Uterus (tissue), 2 donors: ENCODE data around the gene FOXI1.

ENCODE experiments used
- CTCF ChIP-seq, 4 experiments: fragments of 200-600 bp in 2 of 4; fragments of 450-650 bp in 2 of 4; sonication (generic) in 2 of 4; IDR thresholded peaks; one replicate each; pipeline ENCODE4 v1.5.1; 2016 to 2019; ENCODE audit warnings: antibody characterized with exemption in 4 of 4, mild to moderate bottlenecking in 2 of 4, moderate library complexity in 1 of 4
- POLR2A ChIP-seq, 2 donors: fragments of 450-650 bp; IDR thresholded peaks; one replicate each; pipeline ENCODE4 v1.6.1; 2016; ENCODE audit warnings: antibody characterized with exemption in 2 of 2, mild to moderate bottlenecking in 1 of 2, moderate library complexity in 1 of 2

- TF ChIP-seq CTCF (IDR thresholded peaks at IDR 0.05) (peak in 1 of 4 experiments; percentile 14), POLR2A (IDR thresholded peaks at IDR 0.05) (no peak)
These were observed 34.9 kb upstream of the FOXI1 start for GRCh38 chr5:170070556-170071412.
